Endothelial cell of umbilical vein (primary cell): ENCODE results near the gene PAX5. TPM values are rescaled to one million over a fixed set of nuclear protein-coding genes. Genes with fewer than 3 reads are reported as not detected.

Source experiments
- BruUV-seq: library from RNA; stranded (reverse); fragments of 400-500 nt; replicated peaks from 2 replicates; lab custom pipeline; 2021; lab: Mats Ljungman, UMichigan
- CTCF ChIA-PET: fragments of 300-600, 350-600 bp; sonication (Branson Sonifier 250); formaldehyde crosslinking; loops from one replicate; lab custom pipeline; 2021; ENCODE audit warnings: antibody characterized with exemption, inconsistent platforms; lab: Charles Lee
- POLR2A ChIA-PET: fragments of 300-600, 350-600 bp; sonication (Branson Sonifier 250); formaldehyde crosslinking; loops from one replicate; lab custom pipeline; 2021; ENCODE audit warnings: antibody characterized with exemption, inconsistent platforms; lab: Charles Lee
- DNase-seq: peaks from one replicate; pipeline ENCODE4 v3.0.0-alpha.2; 2011; ENCODE audit warnings: low read depth, low spot score
- FAIRE-seq: peaks from 2 replicates; lab custom pipeline; 2011; peaks lifted over from hg19 to GRCh38; lab: Jason Lieb, UNC
- H2AFZ ChIP-seq: 2 replicates; pipeline ENCODE4 v1.6.0; 2012; ENCODE audit warnings: low read depth, low read length, control low read depth, inconsistent platforms
- H3K27ac ChIP-seq: 2 replicates; pipeline ENCODE4 v1.5.1; 2011; ENCODE audit warnings: low read depth, mild to moderate bottlenecking, control low read depth, low read length, moderate library complexity; ENCODE audit not compliant: insufficient read depth
- H3K27me3 ChIP-seq, 2 experiments: 2 replicates each; pipeline versions ENCODE4 v1.6.0 to v1.6.1; 2011; ENCODE audit warnings: low read length in 2 of 2, mixed read lengths in 1 of 2; ENCODE audit not compliant: control insufficient read depth in 2 of 2, insufficient read depth in 2 of 2
- H3K36me3 ChIP-seq, 2 experiments: 2 replicates in 1 of 2; 3 replicates in 1 of 2; pipeline ENCODE4 v1.5.1; 2011; ENCODE audit warnings: low read length in 2 of 2, mild to moderate bottlenecking in 1 of 2, moderate library complexity in 1 of 2; ENCODE audit not compliant: control insufficient read depth in 2 of 2, insufficient read depth in 2 of 2; ENCODE audit errors: extremely low read depth in 1 of 2
- H3K4me1 ChIP-seq: 3 replicates; pipeline ENCODE4 v1.5.1; 2011; ENCODE audit warnings: mild to moderate bottlenecking, low read length; ENCODE audit not compliant: control insufficient read depth, insufficient read depth; ENCODE audit errors: extremely low read depth
- H3K4me2 ChIP-seq: 2 replicates; pipeline ENCODE4 v1.6.1; 2011; ENCODE audit warnings: low read length, control low read depth, mixed read lengths; ENCODE audit not compliant: insufficient read depth
- H3K4me3 ChIP-seq, 3 experiments: fragments of 200-600 bp in 1 of 3; sonication (generic), shearing (Covaris generic) in 1 of 3; replicated peaks in 1 of 3; 2 replicates each; pipeline ENCODE4 v1.5.1; 2011 to 2016; ENCODE audit warnings: control low read depth in 3 of 3, low read length in 3 of 3, mild to moderate bottlenecking in 2 of 3, inconsistent platforms in 1 of 3, low read depth in 1 of 3, moderate library complexity in 1 of 3; ENCODE audit not compliant: insufficient read depth in 1 of 3
- H3K79me2 ChIP-seq: 2 replicates; pipeline ENCODE4 v1.6.0; 2012; ENCODE audit warnings: low read length, inconsistent platforms; ENCODE audit not compliant: control insufficient read depth, insufficient read depth
- H3K9ac ChIP-seq: replicated peaks from 2 replicates; pipeline ENCODE3; 2011; ENCODE audit warnings: low read length, control low read depth; ENCODE audit not compliant: insufficient read depth; ENCODE audit errors: extremely low read depth
- H3K9me1 ChIP-seq: replicated peaks from 3 replicates; pipeline ENCODE4 v1.6.0; 2011; ENCODE audit warnings: mild to moderate bottlenecking, low read length; ENCODE audit not compliant: control insufficient read depth, insufficient read depth; ENCODE audit errors: extremely low read depth
- H3K9me3 ChIP-seq: replicated peaks from 2 replicates; pipeline ENCODE4 v1.5.1; 2012; ENCODE audit warnings: low read length, inconsistent platforms; ENCODE audit not compliant: control insufficient read depth, insufficient read depth
- H4K20me1 ChIP-seq: replicated peaks from 2 replicates; pipeline ENCODE3; 2011; ENCODE audit warnings: mild to moderate bottlenecking, low read length; ENCODE audit not compliant: control insufficient read depth, insufficient read depth; ENCODE audit errors: extremely low read depth
- CTCF ChIP-seq, 2 donors: IDR thresholded peaks; 1 replicate in 1 of 2; 2 replicates in 1 of 2; pipeline ENCODE4 v1.5.1; 2011; ENCODE audit warnings: low read length in 2 of 2, mild to moderate bottlenecking in 2 of 2, moderate library complexity in 2 of 2, control low read depth in 1 of 2, inconsistent platforms in 1 of 2, low read depth in 1 of 2; ENCODE audit not compliant: insufficient read depth in 1 of 2; ENCODE audit errors: extremely low read depth in 1 of 2
- EZH2 ChIP-seq: IDR thresholded peaks from 2 replicates; pipeline ENCODE4 v1.6.1; 2012; ENCODE audit warnings: borderline replicate concordance, low read depth, mild to moderate bottlenecking, moderate library complexity, low read length, inconsistent platforms; ENCODE audit not compliant: severe bottlenecking
- FOS ChIP-seq: IDR thresholded peaks from 2 replicates; pipeline ENCODE4 v1.6.1; 2011; ENCODE audit warnings: mild to moderate bottlenecking, low read length, moderate library complexity, borderline replicate concordance; ENCODE audit not compliant: insufficient read depth
- GATA2 ChIP-seq: IDR thresholded peaks from 2 replicates; pipeline ENCODE4 v1.7.0; 2011; ENCODE audit warnings: low read depth, mild to moderate bottlenecking, moderate library complexity, mixed read lengths, low read length; ENCODE audit not compliant: insufficient read length, insufficient read depth
- JUN ChIP-seq: IDR thresholded peaks from 2 replicates; pipeline ENCODE4 v1.6.1; 2011; ENCODE audit warnings: borderline replicate concordance, low read depth; ENCODE audit not compliant: insufficient read length, insufficient read depth
- MAX ChIP-seq: IDR thresholded peaks from 2 replicates; pipeline ENCODE4 v1.6.1; 2011; ENCODE audit not compliant: insufficient read depth, insufficient read length
- MYC ChIP-seq: IDR thresholded peaks from one replicate; pipeline ENCODE4 v1.6.1; 2011; ENCODE audit warnings: mild to moderate bottlenecking, low read depth, low read length
- POLR2A ChIP-seq: IDR thresholded peaks from 2 replicates; pipeline ENCODE4 v1.6.1; 2012; ENCODE audit warnings: low read depth, mild to moderate bottlenecking, control low read depth, low read length
- POLR2AphosphoS5 ChIP-seq: IDR thresholded peaks from 2 replicates; pipeline ENCODE4 v1.6.1; 2012; ENCODE audit warnings: low read depth, mild to moderate bottlenecking, control low read depth, low read length, moderate library complexity; ENCODE audit not compliant: insufficient read depth
- dilution Hi-C: fragments of 300-500 bp; cut with MboI; formaldehyde crosslinking; loops from one replicate; pipeline ENCODE4 v1.15.0; 2019; ENCODE audit warnings: low sequenced_read_pairs; ENCODE audit not compliant: extremely low pct_ligation_motif_present
- intact Hi-C: fragments of 100-400 bp; cut with micrococcal nuclease; formaldehyde crosslinking; loops from one replicate; pipeline ENCODE4 v1.10.0; 2022
- polyA plus RNA-seq, 4 experiments: library from polyadenylated mRNA; depleted of rRNA in 3 of 4; stranded (reverse) in 3 of 4; unstranded in 1 of 4; fragments of >200 nt; gene quantifications; 2 replicates each; pipeline versions ENCODE4 v1.2.1 to v1.2.3, GENCODE V29; 2011 to 2012; ENCODE audit warnings: missing spikeins in 1 of 4
- total RNA-seq: library from RNA; stranded (reverse); gene quantifications from 2 replicates; pipeline ENCODE4 v1.2.3, GENCODE V29; 2021

The PAX5 gene
- total and polyA plus RNA-seq, 2 donors (not counting 3 experiments of a cell fraction or from before 2014, with no cell fraction given), result not detected

DNA sequence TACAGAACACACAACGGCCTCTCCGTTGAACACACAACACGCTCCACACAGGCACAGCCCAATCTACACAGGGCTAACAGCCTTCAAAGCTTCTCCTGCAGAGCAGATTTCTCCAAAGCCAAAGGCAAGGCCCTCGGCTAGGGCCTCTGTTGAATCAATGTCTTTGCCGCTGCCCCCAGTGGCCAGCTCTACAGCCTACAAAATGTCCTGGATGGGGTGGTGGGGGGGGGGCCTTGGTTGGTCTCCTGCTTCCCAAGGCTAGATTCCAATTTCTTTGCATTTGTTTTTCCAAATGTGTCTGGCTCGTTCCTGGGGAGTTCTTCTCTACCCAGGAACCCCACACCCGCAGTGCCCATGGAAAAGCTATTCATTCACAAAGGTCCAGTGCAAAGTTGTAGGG, 167.2 kb downstream of the PAX5 start:
- Histone ChIP-seq H3K27me3 (peaks cover 19 to 21% of the 10 kb centered on the region in 2 experiments), H3K4me3 (no peak overlapping the region), H2AFZ (no peak overlapping the region), H3K4me2 (no peak overlapping the region), H3K4me1 (no peaks in the 10 kb centered on the region), H3K36me3 (no peaks in the 10 kb centered on the region), H3K79me2 (no peaks in the 10 kb centered on the region), H3K9ac (no peak overlapping the region), H4K20me1 (no peaks in the 10 kb centered on the region), H3K9me3 (no peaks in the 10 kb centered on the region), H3K9me1 (no peaks in the 10 kb centered on the region), H3K27ac (no peak overlapping the region)
- FAIRE-seq, result no peak
- POLR2A ChIA-PET, result no interaction called here
- intact Hi-C loops (loop anchor here (10.0 kb wide), 1 partner anchor 232 kb away; no protein-coding TSS in a partner anchor), dilution Hi-C loops (no loop called here)
- DNase-seq, result no peak
- no TSS peak for BruUV-seq
- CTCF ChIA-PET, result interaction anchor here (0.6 kb wide), 3 partner anchors 134 to 458 kb away, joined by 3 to 4 read pairs (median 3); no protein-coding TSS in a partner anchor
- TF ChIP-seq EZH2 (no peak), JUN (no peak), POLR2A (no peak), MYC (no peak), FOS (no peak), GATA2 (no peak), POLR2AphosphoS5 (no peak), CTCF (IDR thresholded peaks at IDR 0.05; ENCODE audit: extremely low read depth in 1 of 2, insufficient read depth in 1 of 2, low read depth in 1 of 2, low read length in 2 of 2) (no peak), MAX (no peak)
